NCI-H1417 (cell line): Measurements from ENCODE around the gene EBF4.
"Not testable (repeated sequence)": the region's sequence is repeated elsewhere in the genome, so short reads cannot be mapped to it uniquely, and the experiment has no call there.

Experiments
- DNase-seq, 3 experiments: peaks; one replicate each; lab custom pipeline; 2025; lab: John Stamatoyannopoulos, UW

The EBF4 gene

DNA sequence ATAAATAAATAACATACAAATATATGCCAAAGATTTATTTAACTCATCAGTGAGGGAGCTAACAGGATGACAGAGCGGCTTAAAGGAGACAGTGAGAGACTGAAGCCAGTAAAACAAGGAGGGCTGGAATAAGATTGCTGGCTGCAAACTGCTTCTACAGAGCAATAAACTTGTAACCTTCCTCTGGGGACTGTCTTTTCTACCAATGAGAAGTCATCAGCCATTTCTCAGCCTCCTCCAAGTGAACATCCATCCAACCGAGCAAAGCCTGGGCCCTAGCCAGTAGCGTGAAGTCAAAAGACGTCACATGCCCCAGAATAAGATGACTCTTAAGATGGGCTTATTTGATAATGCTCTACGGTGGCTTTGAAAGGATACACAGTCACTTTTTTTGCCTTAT lies 65.4 kb downstream of the EBF4 start:
- no peak for DNase-seq

DNA sequence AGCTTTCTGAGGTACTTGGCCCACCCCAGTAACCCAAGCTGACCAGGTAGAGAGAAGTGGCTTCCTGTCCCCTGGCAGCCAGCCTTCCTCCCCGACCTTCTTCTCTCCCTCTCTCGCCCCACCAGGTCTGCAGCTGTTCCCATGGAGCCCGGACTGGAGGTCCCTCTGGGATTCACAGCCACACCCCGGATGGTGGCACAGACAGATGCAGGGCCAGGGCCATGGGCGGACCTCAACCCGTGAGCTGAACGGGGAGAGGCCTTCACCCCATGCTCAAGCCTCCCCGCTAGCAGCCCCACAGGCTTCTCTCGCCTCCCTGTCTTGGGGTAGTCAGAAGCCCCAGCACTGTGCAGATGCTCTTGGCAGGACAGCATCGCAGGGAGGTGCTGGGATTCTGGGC lies 66.6 kb downstream of the EBF4 start:
- DNase-seq = no peak

DNA sequence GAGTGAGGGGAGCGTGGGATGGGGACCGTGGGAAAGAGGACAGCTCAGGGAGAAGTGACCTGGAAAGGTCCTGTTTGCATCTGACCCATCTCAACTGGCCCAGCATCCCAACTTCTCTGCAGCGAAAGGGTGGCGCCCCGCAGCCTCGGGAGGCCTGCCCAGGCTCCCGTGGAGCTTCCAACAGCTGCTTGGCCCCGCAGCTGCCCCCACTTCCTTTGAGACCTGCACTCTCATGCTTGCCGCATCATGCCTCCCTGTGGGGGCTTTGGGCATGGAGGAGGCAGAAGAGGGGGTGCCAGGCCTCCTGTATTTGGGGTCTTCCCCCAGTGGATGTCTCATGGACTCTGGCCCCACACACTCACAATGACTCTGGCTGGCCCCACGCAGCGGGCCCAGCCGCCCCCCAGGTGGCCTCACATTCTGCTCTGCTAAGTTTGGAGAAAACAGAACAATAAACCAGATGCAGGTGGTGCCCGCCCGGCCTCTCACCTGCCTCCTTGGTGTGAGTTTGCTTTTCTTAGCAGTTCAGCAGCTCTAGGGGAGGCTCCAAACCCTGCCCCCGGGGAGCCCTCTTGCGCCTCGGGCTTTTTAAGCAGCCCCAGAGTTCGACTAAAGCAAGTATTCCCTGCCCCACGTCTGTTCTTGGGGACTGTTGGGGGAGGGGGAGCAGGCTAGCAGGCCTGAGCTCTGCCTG lies 67.2 kb downstream of the EBF4 start:
- DNase-seq = peak in 1 of 3 experiments; percentile 27

DNA sequence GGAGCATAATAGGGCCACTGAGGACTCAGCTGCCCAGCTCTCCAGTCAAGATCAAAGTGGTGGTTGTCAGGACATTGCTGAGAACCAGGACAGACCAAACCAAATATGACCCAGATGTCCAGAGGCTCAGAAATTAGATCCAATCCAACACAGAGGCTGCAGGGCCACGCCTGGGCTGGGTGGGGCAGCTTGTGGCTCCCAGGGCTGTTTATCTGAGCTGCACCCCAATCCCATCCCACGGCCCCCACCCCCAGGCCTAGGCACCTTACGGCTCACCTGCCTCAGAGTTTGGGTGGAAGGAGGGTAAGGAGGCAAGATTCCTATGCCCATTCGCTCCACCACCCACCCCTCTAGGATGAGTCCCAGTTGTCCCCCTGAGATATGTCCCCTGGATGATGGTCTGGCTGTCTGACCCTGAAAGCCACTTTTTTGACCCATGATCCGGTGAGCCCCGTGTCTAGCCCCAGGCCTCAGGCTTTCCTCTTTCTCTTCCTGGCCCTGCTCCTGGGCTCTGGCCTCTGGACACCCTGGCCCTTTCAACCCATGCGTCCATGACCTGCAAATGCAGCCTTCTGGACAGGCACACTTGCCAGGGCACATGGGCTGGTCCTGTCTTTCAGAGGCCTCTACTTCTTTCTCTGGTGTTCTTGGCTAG lies 67.8 kb downstream of the EBF4 start:
- DNase-seq = no peak

DNA sequence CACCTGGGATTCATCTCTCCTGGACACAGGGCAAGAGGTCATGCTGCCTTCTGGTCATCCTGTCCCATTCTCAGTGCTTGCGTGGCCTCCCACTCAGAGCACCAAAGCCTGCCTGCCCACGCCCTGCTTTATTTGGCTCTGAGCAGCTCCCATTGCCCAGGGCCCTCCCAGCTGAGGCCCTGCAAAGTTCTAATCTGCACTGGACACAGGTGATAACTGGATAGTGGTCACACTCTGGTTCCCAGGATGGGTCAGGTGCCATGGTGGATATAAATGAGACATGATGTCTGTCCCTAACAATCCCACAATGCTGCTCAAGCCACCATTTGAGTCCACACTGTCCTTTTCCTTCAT lies 68.3 kb downstream of the EBF4 start:
- DNase-seq = no peak

DNA sequence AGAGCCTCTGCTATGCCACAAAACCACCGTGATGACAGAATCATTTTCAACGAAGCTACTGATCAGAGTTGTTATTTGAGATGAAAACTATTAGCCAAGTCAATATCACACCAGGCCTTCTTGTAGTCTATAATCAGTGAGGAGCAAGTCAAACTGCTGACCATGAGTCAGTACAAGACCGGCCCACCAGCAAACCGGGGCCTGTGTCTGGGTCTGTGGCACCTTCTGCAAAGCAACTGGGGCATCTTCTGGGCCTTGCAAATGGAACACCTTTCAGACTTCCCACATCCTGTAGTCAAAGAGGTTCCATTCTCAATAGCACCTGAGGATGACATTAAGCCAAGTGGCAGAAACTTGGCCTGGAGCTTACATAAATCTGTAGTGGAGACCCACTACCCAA lies 69.3 kb downstream of the EBF4 start:
- DNase-seq = no peak

DNA sequence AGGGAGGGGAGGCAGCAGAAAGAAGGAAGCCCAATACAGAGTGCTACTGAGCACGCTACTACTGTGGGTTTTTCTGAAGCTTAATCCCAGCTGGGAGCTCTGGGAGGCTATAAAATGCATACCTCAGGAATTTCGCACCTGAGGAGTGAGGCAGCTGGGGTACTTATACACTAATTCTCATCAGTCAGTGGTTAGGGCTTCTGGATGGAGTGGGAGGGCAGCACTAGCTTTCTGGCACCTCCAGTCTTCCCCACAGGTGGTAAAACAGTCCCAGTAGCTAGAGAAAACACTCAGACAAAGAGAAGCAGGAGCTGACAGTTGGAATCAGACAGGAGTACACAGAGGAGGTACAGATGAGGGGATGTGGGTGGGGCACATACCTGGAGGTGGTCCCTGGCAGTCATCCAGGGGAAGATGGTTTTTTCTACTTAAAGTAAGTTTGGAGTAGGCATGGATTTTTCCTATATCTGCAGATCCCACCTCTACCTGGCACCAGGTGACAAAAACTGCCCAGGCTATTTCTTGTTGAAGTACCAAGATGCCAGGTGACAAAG lies 70.1 kb downstream of the EBF4 start:
- peak in 2 of 3 experiments; percentile 23 to 38 for DNase-seq

DNA sequence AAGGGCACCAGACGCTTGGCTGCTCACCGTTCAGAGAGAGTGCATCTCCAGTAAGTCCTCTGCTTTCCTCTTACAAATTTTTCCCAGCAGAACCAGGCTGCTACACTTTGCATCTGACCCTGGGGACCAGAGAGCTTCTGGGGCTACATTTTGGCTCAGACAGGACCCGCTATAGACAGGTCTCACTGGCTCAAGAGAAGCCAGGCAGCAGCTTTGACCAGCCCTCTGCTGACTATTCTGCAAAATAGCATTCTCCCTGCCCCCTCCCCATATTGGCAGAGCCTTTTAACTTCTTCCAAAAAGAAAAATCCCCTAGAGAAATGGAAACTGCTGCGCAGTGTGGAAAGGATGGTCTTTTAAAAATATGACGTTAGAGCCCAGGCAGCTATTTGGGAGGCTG lies 70.6 kb downstream of the EBF4 start:
- no peak for DNase-seq

DNA sequence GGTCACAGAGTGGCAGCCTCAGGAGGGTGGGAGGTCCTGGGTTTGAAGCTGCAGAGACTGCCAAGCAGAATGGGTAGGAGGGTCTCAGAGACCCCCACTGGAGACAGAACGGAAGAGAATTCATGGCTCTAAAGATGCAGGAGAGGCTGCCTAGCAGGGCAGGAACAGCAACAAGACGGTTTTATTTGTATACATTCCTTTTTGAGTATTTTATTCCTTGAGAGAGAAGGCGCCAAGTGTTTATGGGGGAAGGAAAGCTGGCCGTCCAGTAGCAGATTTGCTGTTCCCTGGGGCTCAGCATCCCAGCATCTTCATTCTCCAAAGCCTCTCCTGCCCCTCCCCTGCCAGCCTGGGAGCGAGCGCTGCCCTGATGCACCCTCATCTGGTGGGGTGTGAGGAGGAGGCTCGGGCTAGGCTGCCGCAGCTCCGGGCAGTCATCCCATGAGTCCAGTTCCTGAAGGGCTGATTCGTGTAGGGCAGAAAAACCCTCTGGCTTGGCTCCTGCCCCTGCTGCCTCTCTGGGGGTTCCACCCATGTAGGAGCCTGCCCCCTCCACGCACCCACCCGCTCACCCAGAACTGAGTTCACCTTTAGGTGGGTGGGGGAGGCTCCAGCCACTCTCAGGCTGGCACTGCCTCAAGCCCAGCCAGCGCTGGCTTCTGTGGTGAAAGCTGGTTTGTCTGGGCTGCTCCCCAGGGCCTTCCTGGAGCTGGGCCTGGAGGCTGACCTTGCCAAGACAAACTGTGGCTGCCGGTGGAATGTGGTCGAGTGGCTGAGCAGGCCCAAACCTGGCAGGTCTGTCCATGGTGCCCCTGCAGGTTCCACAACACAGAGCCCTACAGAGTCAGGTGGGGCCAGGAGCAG lies 75.4 kb downstream of the EBF4 start:
- DNase-seq = no peak

DNA sequence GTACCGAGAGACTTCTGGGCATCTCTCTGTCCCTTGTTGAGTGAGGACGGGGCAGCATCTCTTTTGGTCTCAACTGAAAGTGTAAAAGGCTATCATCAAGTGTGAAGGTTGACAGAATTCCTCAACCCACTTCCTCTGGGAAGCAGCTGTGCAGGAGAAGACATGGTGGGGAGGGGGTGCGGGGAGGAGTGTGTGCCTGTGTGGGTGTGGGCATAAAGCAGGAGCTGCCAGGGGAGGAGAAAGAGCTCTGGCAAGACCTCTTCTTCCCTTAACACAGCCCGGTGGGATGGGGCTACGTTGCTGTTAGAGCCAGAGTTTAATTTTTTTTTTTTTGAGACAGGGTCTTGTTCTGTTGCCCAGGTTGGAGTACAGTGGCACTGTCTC lies 76.0 kb downstream of the EBF4 start:
- no peak for DNase-seq

DNA sequence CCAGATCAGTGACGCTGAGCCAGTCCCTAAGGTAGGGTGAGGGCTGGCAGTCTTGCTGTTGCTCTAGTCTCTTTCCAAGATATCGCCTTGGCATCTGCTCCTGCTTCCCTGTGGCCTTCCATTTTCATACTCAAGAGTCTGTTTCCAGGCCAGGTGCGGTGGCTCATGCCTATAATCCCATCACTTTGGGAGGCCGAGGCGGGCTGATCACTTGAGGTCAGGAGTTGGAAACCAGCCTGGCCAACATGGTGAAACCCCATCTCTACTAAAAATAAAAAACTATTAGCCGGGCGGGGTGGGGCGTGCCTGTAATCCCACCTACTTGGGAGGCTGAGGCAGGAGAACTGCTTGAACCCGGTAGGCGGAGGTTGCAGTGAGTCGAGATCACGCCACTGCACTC lies 77.5 kb downstream of the EBF4 start:
- not testable (repeated sequence) for DNase-seq

DNA sequence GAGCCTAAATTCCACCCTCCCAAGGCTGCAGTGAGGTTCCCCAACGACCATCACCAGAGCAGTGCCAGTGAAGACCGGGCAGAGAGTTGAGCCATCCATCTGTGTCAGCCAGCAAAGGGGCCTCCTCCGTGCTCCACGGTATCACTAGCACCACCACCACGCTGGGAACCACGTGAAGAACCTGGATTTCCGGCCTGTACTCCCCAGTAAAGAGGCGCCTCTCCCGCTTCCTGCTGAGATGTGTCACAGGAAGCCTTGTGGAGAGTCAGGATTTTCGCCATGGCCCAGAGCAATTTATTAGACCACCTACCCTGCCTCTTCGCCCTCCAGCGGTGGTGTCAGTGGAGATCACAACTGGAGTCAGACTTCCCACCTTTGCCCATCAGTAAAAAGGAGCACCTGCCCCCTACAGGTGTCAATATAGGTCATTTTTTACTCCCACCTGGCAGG lies 79.1 kb downstream of the EBF4 start:
- peak in 2 of 3 experiments; percentile 45 to 55 for DNase-seq

DNA sequence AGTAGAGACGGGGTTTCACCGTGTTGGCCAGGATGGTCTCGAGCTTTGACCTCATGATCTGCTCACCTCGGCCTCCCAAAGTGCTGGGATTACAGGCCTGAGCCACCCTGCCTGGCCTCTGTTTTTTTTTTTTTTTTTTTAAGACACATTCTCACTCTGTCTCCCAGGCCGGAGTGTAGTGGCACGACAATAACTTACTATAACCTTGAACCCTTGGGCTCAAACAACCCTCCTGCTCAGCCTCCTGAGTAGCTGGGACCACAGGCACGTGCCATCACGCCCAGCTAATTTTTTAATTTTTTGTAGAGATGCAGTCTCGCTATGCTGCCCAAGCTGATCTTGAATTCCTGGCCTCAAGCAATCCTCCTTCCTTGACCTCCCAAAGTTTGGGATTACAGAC lies 81.2 kb downstream of the EBF4 start:
- DNase-seq = no peak

DNA sequence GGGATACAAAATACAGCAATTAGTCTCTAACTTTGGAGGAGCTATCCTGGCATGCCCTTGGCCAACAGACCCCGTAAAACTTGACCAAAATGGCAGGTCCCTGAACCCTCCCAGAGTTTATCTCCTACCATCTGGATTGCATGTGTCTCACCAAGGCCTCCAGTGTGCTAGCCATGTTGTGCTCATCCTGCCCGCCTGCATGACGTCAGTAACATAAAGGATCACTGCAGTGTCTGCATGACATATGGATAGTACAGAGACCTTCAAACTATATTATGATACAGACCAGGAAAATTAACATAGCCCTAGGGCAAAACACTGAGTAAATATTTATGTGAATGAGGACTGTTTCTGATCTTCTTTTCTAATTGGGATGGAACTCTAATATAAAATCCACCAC lies 82.6 kb downstream of the EBF4 start:
- DNase-seq = no peak

DNA sequence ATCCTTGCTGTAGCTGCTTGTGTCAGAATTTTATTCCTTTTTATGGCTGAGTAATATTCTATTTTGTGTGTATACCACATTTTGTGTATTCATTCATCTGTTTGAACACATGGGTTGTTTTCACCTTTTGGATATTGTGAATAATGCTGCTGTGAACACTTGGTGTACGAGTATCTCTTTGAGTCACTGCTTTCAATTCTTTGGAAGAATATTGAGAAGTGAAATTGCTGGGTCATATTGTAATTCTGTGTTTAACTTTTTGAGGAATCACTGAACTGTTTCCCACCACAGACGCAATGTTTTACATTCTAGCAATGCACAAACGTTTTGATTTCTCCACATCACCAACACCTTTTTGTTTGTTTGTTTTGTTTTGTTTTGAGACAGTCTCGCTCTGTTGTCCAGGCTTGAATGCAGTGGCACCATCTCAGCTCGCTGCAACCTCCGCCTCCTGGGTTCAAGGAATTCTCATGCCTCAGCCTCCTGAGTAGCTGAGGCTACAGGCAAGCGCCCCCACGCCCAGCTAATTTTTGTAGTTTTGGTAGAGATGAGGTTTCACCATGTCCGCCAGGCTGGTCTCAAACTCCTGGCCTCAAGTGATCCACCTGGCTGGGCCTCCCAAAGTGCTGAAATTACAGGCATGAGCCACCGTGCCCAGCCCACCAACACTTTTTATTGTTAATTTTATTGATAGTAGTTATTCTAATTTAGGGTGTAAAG lies 86.2 kb downstream of the EBF4 start:
- no peak for DNase-seq

DNA sequence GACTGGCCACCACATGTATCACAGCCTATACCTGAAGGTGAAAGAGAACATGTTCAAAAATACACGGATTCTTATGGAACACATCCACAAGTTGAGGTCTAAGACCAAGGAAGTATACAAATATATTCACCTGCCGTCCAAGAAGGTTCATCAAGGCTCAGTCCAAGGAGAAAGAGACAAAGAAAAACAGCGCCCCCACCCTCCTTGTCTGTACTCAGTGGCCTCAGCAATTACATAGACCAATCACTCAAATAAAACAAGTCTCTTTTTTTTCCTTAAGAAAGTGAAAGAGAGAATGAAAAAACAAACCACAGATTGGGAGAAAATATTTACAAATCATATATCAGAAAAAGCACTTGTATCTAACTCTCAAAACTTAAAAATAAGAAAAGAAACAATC lies 88.4 kb downstream of the EBF4 start:
- DNase-seq = no peak

DNA sequence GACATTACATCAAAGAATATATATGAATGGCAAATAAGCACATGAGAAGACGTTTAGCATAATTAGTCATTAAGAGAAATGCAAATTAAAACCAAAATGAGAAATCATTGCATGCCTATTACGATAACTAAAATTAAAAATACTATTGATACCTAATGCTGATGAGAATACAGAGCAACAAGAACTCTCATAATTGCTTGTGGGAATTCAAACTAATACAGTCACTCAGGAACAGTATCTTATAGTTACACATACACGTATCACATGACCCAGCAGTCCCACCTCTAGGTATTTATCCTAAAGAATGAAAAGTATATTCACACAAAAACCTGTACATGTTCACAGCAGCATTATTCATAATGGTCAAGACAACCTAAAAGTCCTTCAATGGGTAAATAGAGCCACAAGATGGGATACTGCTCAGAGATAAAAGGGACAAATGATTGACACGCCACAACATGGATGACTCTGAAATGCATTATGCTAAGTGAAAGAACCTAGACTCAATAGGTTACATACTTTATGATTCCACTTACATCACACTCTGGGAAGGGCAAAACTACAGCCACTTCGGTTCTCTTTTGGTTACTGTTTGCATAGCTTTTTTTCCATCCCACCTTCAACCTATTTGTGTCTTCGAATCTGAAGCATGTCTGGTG lies 91.5 kb downstream of the EBF4 start:
- no peak for DNase-seq

DNA sequence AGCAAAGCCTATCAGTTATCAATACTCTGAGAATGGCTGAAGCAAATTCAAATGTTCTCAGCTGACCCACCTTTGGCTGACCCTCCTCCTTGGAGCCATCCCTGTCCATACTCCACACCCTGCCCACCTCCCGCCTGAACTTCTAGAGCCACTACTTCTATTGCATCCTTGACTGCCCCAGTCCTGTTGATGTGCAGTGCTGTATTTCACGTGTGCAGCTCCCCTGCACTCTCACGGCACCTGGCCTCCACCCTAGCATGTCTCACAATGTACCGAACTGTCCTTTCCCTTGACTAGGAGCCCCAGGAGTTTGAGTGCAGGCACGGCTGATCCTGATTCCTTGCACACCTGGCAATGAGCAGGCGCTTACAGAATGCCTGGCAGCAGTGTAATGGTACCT lies 100.9 kb downstream of the EBF4 start:
- DNase-seq = no peak

DNA sequence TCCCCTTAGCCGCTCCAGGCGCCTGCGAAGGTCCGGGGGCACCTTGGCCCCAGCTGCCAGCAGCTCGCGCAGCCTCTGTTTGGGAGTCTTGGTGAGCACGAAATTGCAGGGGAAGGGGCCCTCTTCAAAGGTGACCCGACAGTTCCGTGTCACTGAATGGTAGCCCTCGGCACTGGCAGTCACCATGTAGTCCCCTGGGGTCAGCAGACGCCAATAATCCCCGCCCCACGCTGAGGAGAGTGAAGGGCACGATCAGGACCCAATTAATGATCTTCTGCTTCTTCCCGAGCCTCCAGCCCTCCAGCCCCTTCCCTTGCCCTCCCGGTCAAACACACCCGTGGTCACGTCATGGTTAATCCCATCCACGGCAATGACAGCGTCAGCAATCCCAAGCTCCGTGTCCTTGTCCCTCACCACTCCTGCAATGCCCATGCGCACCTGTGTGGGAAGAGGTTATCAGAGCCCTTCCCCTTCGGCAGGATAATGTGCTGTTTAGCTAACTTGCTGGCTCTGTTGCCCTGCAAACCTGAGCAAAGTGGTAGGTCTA lies 101.7 kb downstream of the EBF4 start:
- no peak for DNase-seq

DNA sequence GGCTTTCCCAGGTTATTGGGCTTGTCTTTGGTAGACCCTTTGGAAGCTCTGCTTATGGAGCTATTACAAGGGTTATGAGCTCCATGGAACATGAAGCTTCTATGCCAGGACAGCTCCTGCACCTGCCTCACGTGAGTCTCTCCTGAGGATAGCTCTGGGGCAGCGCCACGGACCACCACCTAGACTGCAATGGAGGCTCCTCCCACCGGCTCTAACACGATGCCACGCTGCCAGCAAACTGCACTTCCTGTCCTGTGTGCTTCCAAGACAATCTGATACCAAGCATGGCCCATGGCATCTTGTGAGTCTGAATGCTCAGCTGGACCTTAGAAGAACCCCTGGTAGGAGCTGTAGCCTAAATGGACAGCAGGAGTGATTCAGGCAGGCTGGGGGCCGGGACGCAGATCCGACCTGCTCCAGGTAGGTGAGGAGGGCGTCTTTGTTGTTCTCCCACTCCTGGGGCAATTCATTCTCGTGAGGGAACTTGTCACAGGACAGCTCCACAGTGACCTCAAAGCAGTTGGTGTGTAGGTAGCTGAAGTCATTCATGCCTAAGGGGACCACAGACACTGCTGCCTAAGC lies 102.4 kb downstream of the EBF4 start:
- DNase-seq = no peak

DNA sequence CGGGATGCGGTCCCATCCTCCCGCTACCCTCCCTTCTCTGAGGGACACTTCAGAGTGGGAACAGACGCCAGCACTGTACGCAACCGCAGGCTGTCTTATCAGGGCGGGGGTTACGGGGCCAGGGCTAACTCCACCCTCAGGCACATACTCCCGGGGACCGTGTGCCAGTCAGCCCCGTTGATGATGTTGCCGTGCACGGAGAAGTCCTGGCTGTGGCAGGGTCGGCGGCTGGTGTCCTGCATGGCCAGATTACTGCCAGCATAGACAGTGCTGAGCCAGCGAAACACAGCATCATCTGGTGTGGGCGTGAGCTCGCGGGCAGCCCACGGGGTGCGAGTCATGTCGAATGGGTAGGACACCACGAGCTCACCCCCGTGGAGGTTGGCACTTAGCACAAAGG lies 102.9 kb downstream of the EBF4 start:
- DNase-seq = no peak
